Measurements from ENCODE around the gene TAF11L12.
"Not testable (repeated sequence)": the region's sequence is repeated elsewhere in the genome, so short reads cannot be mapped to it uniquely, and the experiment has no call there.

TAF11L12 gene

GRCh38 chr5:17610092-17610491 is at the start of gene TAF11L12:
Gene TAF11L12 (plus strand): TSS chr5:17610392.
- not testable (repeated sequence) for H3K9ac ChIP-seq; H3K79me2 ChIP-seq; H3K4me2 ChIP-seq (ENCODE audit: low read length); H2AFZ ChIP-seq; H3K9me3 ChIP-seq (ENCODE audit: control insufficient read depth, low read length); H3K27ac ChIP-seq; H3K36me3 ChIP-seq (ENCODE audit: control insufficient read depth, insufficient read depth, low read length); H3K4me1 ChIP-seq; H3K4me3 ChIP-seq (ENCODE audit: low read depth, low read length); H3K27me3 ChIP-seq (ENCODE audit: control insufficient read depth, insufficient read depth, low read length)

- not testable (repeated sequence) for H2AFZ ChIP-seq; H3K9ac ChIP-seq; H3K36me3 ChIP-seq (ENCODE audit: control insufficient read depth, insufficient read depth, low read length); H3K79me2 ChIP-seq; H3K27ac ChIP-seq; H3K9me3 ChIP-seq (ENCODE audit: control insufficient read depth, low read length); H3K27me3 ChIP-seq (ENCODE audit: control insufficient read depth, insufficient read depth, low read length); H3K4me1 ChIP-seq; H3K4me3 ChIP-seq (ENCODE audit: low read depth, low read length); H3K4me2 ChIP-seq (ENCODE audit: low read length)
Measured at GRCh38 chr5:17585658-17586057, 24.5 kb upstream of the TAF11L12 start, which contains the start of gene TAF11L7. Gene TAF11L7 (minus strand): TSS chr5:17585758.

GRCh38 chr5:17590860-17591259 is 19.3 kb upstream of the TAF11L12 start, which contains the start of gene TAF11L8:
Gene TAF11L8 (minus strand): TSS chr5:17590960.
- not testable (repeated sequence) for H3K27ac ChIP-seq; H3K4me1 ChIP-seq; H2AFZ ChIP-seq; H3K27me3 ChIP-seq (ENCODE audit: control insufficient read depth, insufficient read depth, low read length); H3K4me2 ChIP-seq (ENCODE audit: low read length); H3K9me3 ChIP-seq (ENCODE audit: control insufficient read depth, low read length); H3K36me3 ChIP-seq (ENCODE audit: control insufficient read depth, insufficient read depth, low read length); H3K79me2 ChIP-seq; H3K9ac ChIP-seq; H3K4me3 ChIP-seq (ENCODE audit: low read depth, low read length)

GRCh38 chr5:17594255-17594654 is 15.9 kb upstream of the TAF11L12 start, which contains the start of gene TAF11L9:
Gene TAF11L9 (minus strand): TSS chr5:17594394.
- not testable (repeated sequence) for H3K4me2 ChIP-seq (ENCODE audit: low read length)

GRCh38 chr5:17597728-17598127 is 12.5 kb upstream of the TAF11L12 start, which contains the start of gene TAF11L10:
Gene TAF11L10 (minus strand): TSS chr5:17597828.
- H3K79me2 ChIP-seq; H3K9me3 ChIP-seq (ENCODE audit: control insufficient read depth, low read length); H3K4me1 ChIP-seq; H3K4me3 ChIP-seq (ENCODE audit: low read depth, low read length); H3K27ac ChIP-seq; H3K9ac ChIP-seq; H3K36me3 ChIP-seq (ENCODE audit: control insufficient read depth, insufficient read depth, low read length); H2AFZ ChIP-seq; H3K27me3 ChIP-seq (ENCODE audit: control insufficient read depth, insufficient read depth, low read length); H3K4me2 ChIP-seq (ENCODE audit: low read length): not testable (repeated sequence)

More at GRCh38 chr5:17594255-17594654, 15.9 kb upstream of the TAF11L12 start, which contains the start of gene TAF11L9:
- H3K9ac ChIP-seq; H2AFZ ChIP-seq; H3K27ac ChIP-seq; H3K79me2 ChIP-seq; H3K4me1 ChIP-seq; H3K4me3 ChIP-seq (ENCODE audit: low read depth, low read length); H3K9me3 ChIP-seq (ENCODE audit: control insufficient read depth, low read length); H3K27me3 ChIP-seq (ENCODE audit: control insufficient read depth, insufficient read depth, low read length); H3K36me3 ChIP-seq (ENCODE audit: control insufficient read depth, insufficient read depth, low read length): not testable (repeated sequence)

GRCh38 chr5:17603880-17604279 is 6.3 kb upstream of the TAF11L12 start, which contains the start of gene TAF11L11:
Gene TAF11L11 (plus strand): TSS chr5:17604183.
- H3K79me2 ChIP-seq; H2AFZ ChIP-seq; H3K4me3 ChIP-seq (ENCODE audit: low read depth, low read length); H3K27ac ChIP-seq; H3K9ac ChIP-seq; H3K36me3 ChIP-seq (ENCODE audit: control insufficient read depth, insufficient read depth, low read length); H3K27me3 ChIP-seq (ENCODE audit: control insufficient read depth, insufficient read depth, low read length); H3K4me1 ChIP-seq; H3K4me2 ChIP-seq (ENCODE audit: low read length); H3K9me3 ChIP-seq (ENCODE audit: control insufficient read depth, low read length): not testable (repeated sequence)

- Histone ChIP-seq H2AFZ (no peak overlapping the region), H3K4me2 (ENCODE audit: low read length) (no peak overlapping the region), H3K36me3 (ENCODE audit: control insufficient read depth, insufficient read depth, low read length) (no peaks in the 10 kb centered on the region), H3K4me1 (no peaks in the 10 kb centered on the region), H3K9ac (no peak overlapping the region), H3K9me3 (ENCODE audit: control insufficient read depth, low read length) (no peaks in the 10 kb centered on the region), H3K4me3 (ENCODE audit: low read depth, low read length) (no peak overlapping the region), H3K79me2 (no peaks in the 10 kb centered on the region), H3K27me3 (ENCODE audit: control insufficient read depth, insufficient read depth, low read length) (no peaks in the 10 kb centered on the region), H3K27ac (no peak overlapping the region)
- TF ChIP-seq CTCF (IDR thresholded peaks at IDR 0.05), result no peak
Measured at GRCh38 chr5:17604951-17605350, 5.2 kb upstream of the TAF11L12 start.

GRCh38 chr5:17607461-17607860 is 2.7 kb upstream of the TAF11L12 start:
- H3K27ac ChIP-seq; H3K79me2 ChIP-seq; H3K27me3 ChIP-seq (ENCODE audit: control insufficient read depth, insufficient read depth, low read length); H3K9ac ChIP-seq; H2AFZ ChIP-seq; H3K4me1 ChIP-seq; H3K9me3 ChIP-seq (ENCODE audit: control insufficient read depth, low read length); H3K36me3 ChIP-seq (ENCODE audit: control insufficient read depth, insufficient read depth, low read length); H3K4me2 ChIP-seq (ENCODE audit: low read length); H3K4me3 ChIP-seq (ENCODE audit: low read depth, low read length): not testable (repeated sequence)
